CD4-positive, alpha-beta T cell treated with Interferon gamma for 1 hour (primary cell): ENCODE data around the gene SUN1.
A peak's percentile ranks its signal among the peaks of the same experiment; 100 is the strongest.

Source experiments
- DNase-seq: peaks from one replicate; pipeline ENCODE4 v3.0.0-alpha.2; 2020

Gene SUN1

GRCh38 chr7:909358-910329 lies 77.4 kb downstream of the SUN1 start:
- peak; percentile 79 for DNase-seq

- DNase-seq, result no peak
These were observed 78.2 kb downstream of the SUN1 start for GRCh38 chr7:910441-910861.

- DNase-seq, result no peak
These were observed 78.7 kb downstream of the SUN1 start for GRCh38 chr7:910931-911431.

- DNase-seq, result no peak
These were observed 79.7 kb downstream of the SUN1 start for GRCh38 chr7:911791-912480.

- DNase-seq, result no peak
These were observed 81.7 kb downstream of the SUN1 start for GRCh38 chr7:913736-914520.

GRCh38 chr7:914521-915194 lies 82.4 kb downstream of the SUN1 start:
- no peak for DNase-seq

- DNase-seq, result no peak
These were observed 83.3 kb downstream of the SUN1 start for GRCh38 chr7:915291-916218.

GRCh38 chr7:916291-916941 lies 84.1 kb downstream of the SUN1 start:
- no peak for DNase-seq

- no peak for DNase-seq
These were observed 85.2 kb downstream of the SUN1 start for GRCh38 chr7:917255-918117.

- no peak for DNase-seq
These were observed 85.8 kb downstream of the SUN1 start for GRCh38 chr7:918118-918425.

- no peak for DNase-seq
These were observed 86.3 kb downstream of the SUN1 start for GRCh38 chr7:918441-919113.

- no peak for DNase-seq
These were observed 86.8 kb downstream of the SUN1 start for GRCh38 chr7:919114-919442.

GRCh38 chr7:919924-920341 lies 87.7 kb downstream of the SUN1 start:
- DNase-seq, result no peak

GRCh38 chr7:920351-921070 lies 88.2 kb downstream of the SUN1 start:
- DNase-seq, result no peak

- no peak for DNase-seq
These were observed 88.8 kb downstream of the SUN1 start for GRCh38 chr7:921071-921461.

GRCh38 chr7:921581-922333 lies 89.5 kb downstream of the SUN1 start:
- DNase-seq, result no peak

GRCh38 chr7:922334-923107 lies 90.2 kb downstream of the SUN1 start:
- peak; percentile 46 for DNase-seq
